Suppressor macrophage treated with lipopolysaccharide for 1 hour (primary cell): Measurements from ENCODE around the gene ULK4.
A peak's percentile ranks its signal among the peaks of the same experiment; 100 is the strongest.
"Not testable (repeated sequence)": the region's sequence is repeated elsewhere in the genome, so short reads cannot be mapped to it uniquely, and the experiment has no call there.

Experiments
- DNase-seq, 3 donors: peaks; one replicate each; pipeline ENCODE4 v3.0.0-alpha.2; 2020 to 2022

The ULK4 gene

DNA sequence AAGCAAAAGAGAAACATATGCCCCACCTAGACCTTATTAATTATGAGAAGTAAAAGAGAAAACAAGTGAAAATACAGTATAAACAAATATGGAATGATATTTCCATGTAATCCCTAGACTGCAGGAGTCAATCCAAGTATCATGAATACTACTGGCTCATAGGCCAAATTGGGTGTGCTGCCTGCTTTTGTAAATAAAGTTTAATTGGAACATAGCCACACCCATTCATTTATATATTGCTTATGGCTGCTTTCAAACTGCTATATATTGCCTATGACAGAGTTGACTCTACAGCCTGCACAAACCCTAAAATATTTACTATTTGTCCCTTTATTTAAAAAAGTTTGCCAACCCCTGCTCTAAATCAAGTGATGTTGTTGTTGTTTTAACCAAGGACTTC lies 5.3 kb downstream of the ULK4 start:
- no peak for DNase-seq

GRCh38 chr3:41955192-41955591 lies 6.7 kb downstream of the ULK4 start:
- no peak for DNase-seq

DNA sequence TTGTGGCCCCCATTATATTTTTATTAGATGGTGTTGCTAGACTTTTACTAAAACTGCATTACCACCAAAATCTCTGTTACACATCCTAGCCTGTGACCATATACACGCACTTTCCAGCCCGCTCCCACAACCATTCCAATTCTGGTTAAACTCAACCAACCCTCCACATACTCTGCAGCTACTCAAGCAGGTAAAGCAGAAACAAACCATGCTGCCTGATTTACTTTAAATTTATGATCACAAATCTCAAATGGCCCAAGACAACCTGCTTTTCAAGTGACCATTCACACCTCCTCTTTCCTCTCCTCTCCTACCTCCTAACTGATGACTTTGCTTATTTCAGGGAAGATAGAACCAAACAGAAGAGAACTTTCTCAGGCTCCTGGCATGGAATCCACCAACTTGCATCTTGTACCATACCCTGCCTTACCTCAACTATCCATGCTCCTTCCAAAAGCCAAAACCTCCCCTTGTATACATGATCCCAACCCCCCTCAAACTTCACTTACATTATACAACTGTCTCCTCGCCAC lies 18.5 kb downstream of the ULK4 start:
- DNase-seq = no peak

DNA sequence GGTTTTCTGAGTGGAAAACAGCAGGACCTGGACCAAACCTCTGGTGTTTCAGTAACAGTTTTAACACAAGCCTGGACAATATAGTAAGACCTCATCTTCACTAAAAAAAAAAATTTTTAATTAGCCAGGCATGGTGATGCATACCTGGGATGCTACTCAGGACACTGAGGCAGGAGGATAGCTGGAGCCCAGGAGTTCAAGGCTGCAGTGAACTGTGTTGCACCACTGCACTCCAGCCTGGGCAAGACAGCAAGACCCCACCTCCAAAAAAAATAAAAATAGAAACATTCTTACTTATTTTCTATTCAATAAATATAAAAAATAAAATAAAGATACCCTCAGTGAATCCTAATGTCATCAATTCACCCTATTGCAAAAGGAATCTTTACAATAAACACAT lies 21.5 kb downstream of the ULK4 start:
- DNase-seq = no peak

DNA sequence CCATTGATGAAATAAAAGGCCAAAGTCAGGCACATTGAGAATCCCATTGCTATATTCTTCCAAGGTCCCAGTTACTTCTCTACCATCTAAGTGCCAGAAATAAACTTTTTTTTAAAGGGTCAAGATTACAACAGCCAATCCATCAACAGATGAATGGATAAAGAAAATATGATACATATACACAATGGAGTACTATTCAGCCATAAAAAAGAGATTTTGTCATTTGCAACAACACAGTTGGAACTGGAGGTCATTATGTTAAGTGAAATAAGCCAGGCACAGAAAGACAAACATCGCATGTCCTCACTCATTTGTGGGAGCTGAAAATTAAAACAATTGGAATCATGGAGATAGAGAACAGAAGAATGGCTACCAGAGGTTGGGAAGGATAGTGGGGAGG lies 25.5 kb downstream of the ULK4 start:
- no peak for DNase-seq

- no peak for DNase-seq
Measured at GRCh38 chr3:41933154-41933676, 28.7 kb downstream of the ULK4 start.

GRCh38 chr3:41932464-41932863 lies 29.4 kb downstream of the ULK4 start:
- no peak for DNase-seq

DNA sequence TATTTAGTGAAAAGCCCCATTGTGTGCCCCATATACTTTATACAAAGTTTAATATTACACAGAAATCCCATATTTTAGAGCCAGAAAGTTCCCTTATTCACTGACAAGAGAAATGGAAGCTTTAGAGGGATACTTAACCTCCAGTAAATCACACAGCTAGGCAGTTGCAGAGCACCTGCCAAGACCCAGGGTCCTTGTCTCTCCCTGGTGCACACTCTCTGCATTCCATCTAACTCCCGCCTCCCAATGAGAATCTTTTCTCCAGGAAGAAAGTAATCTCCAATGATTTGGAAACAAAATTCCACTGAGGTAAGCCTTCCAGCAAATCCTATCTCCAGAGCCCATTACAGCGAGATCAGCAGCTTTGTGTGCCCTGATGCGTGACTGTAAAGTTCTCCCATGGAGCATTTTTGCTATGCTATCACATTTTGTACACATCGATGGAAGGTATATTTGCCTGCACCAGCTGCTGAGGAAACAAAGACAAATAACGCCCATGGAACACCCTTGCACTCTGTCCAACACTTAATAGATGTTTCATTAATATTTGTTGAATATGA lies 41.4 kb downstream of the ULK4 start:
- DNase-seq = no peak

DNA sequence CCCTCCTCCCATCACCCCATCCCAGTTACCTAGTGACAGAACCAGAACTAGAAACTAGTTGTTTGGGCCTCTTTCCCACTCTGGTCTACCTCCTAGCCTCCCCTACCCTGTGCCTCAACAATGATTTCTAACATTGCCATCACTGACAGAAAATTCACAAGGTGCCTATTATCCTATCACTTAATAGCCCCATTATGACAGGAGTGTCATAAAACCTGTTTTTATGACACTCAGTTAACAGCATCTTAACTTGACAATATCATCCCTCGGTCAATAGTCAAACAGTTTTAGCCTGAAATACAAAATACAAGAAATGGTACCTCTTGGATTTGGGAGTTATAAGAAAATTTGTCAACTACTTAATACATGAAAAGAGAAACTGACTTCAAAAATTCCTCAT lies 46.5 kb downstream of the ULK4 start:
- no peak for DNase-seq

DNA sequence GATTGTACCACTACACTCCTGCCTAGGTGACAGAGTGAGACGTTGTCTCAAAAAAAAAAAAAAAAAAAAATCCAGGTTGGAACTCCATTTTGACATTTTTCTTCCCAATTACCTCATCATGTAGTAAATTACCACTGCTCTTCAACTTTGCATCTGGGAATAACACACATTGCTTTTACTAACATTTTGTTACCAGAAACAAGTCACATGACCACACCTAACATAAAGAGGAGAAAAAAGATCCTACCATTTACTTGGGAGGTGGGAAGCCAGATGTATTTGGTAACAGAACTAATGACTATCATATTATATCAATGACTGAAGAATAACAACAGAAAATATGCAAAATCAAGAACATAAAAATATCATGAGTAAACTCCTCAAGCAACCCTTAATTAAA lies 49.6 kb downstream of the ULK4 start:
- DNase-seq = no peak

- DNase-seq = no peak
Measured at GRCh38 chr3:41907330-41908073, 54.4 kb downstream of the ULK4 start.

- DNase-seq = peak in 1 of 3 donors; percentile 23
Measured at GRCh38 chr3:41900265-41900664, 61.6 kb downstream of the ULK4 start.

- DNase-seq = no peak
Measured at GRCh38 chr3:41898631-41899030, 63.3 kb downstream of the ULK4 start.

- peak; percentile 36 to 64 (median 58) for DNase-seq
Measured at GRCh38 chr3:41893977-41894376, 67.9 kb downstream of the ULK4 start.

GRCh38 chr3:41888368-41889076 lies 73.4 kb downstream of the ULK4 start:
- DNase-seq = no peak

DNA sequence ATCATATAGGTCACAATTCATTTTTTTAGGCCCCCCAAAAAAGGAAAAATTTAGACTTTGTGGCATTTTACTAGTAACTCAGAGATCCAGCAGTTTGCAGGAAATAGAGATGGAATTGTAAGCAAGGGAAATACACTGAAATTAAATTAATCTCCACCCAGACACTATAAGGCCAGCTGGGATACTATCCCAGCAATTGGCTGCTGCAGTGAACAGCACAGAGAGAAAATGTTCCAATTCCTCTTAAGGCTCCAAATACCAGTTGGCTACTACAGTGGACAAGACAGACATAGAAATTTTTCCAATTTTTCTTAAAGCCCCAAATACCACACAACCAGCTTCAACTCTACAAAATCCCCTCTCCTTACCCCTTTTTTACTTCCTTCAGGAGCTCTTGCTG lies 78.9 kb downstream of the ULK4 start:
- no peak for DNase-seq

DNA sequence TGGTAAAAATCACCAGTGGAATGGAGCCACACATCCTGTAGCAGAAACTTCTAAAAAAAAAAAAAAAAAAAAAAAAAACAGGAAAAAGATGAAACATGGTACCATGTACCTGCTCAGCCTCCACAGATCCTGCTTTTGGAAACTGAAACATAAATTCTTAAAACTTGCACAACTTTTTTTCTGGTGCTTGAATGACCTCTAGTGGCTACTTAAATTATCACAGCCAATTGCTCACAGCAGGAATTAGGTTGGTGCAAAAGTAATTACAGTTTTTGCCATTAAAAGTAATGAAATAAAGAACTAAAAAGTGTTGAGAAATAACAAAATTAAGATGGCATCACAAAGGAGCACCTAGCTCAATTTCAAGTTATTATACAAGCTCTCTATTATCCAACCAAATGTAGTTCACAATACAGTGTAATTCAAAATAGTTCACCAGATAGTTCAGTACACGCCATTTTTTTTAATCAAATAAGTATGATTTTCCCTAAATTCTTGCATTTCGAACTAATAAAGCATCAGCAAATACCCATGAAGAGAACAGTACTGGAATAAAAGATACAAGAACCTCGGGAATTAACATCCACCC lies 80.6 kb downstream of the ULK4 start:
- DNase-seq = peak; percentile 50 to 71 (median 65)

DNA sequence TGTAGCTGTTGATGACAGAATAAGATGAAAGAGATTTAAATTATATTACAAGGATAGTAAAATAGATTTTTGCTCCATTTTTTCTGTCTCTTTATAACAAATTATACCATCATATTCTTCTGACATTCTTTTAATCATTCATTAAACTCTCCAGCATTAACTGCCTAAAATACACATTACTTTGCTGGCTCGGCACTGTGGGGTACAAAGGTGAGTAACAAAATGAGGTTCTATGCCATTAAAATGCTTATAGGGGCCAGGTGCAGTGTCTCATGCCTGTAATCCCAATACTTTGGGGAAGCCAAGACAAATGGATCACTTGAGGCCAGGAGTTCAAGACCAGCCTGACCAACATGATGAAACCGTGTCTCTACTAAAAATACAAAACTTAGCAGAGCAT lies 81.5 kb downstream of the ULK4 start:
- no peak for DNase-seq

DNA sequence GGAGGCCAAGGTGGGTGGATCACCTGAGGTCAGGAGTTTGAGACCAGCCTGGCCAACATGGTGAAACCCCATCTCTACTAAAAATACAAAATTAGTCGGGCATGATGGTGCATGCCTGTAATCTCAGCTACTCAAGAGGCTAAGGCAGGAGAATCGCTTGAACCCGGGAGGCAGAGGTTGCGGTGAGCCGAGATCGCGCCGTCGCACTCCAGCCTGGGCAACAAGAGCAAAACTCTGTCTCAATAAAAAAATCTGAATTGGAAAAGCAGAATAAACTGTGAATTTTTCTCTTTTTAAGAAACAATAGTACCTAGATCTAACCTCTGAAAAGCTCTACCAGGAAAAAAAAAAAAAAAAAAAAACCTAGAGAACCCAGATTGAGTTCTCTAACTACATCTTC lies 84.2 kb downstream of the ULK4 start:
- DNase-seq = not testable (repeated sequence)

- DNase-seq = peak in 1 of 3 donors; percentile 2
Measured at GRCh38 chr3:41874022-41874421, 87.9 kb downstream of the ULK4 start.

- DNase-seq = no peak
Measured at GRCh38 chr3:41872157-41872556, 89.7 kb downstream of the ULK4 start.

DNA sequence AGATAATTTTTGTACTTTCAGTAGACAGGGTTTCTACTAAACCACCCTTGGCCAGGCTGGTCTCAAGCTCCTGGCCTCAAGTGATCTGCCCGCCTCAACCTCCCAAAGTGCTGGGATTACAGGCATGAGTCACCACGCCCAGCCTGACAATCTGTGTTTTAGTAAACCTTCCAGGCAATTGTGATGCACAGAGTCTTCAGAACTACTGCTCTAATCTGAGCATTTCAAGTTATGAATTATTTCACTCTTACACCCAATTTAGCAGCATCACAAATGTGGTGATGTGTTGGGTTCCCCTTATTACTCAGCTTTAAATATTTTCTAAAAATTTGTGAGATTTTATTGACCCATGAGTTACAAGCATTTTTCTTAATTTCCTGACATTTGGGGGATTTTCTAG lies 94.4 kb downstream of the ULK4 start:
- DNase-seq = no peak

GRCh38 chr3:41866298-41866697 lies 95.6 kb downstream of the ULK4 start:
- no peak for DNase-seq
